Measurements from ENCODE around the gene MGAM2.
"Not testable (repeated sequence)": the region's sequence is repeated elsewhere in the genome, so short reads cannot be mapped to it uniquely, and the experiment has no call there.

Gene MGAM2

GRCh38 chr7:142101794-142102193 lies 9.7 kb upstream of the MGAM2 start:
- not testable (repeated sequence) for H3K4me3 Mint-ChIP-seq; H3K27ac Mint-ChIP-seq; H3K27me3 Mint-ChIP-seq; H3K9me3 Mint-ChIP-seq; H3K36me3 Mint-ChIP-seq (ENCODE audit: low read depth)
- H3K4me1 Mint-ChIP-seq (ENCODE audit: low read depth), result peaks cover 53% of the 10 kb centered on the region
- intact Hi-C loops (cut with micrococcal nuclease), result loop anchor here (10.0 kb wide), 1 partner anchor 127 kb away; the partner anchor contains the start of gene TAS2R38

- Mint-ChIP-seq H3K4me3 (peak overlapping the region; percentile 67), H3K4me1 (ENCODE audit: low read depth) (peaks cover 54% of the 10 kb centered on the region), H3K9me3 (no peaks in the 10 kb centered on the region), H3K36me3 (ENCODE audit: low read depth) (no peaks in the 10 kb centered on the region), H3K27me3 (peaks cover 1% of the 10 kb centered on the region), H3K27ac (peak overlapping the region; percentile 64)
- intact Hi-C loops (cut with micrococcal nuclease), result loop anchor here (10.0 kb wide), 1 partner anchor 130 kb away; the partner anchor contains the start of gene TAS2R38
Measured at GRCh38 chr7:142104550-142105527, 6.7 kb upstream of the MGAM2 start.

GRCh38 chr7:142108728-142109505 lies 2.6 kb upstream of the MGAM2 start:
- peaks cover 4% of the 10 kb centered on the region for H3K27me3 Mint-ChIP-seq
- intact Hi-C loops (cut with micrococcal nuclease), result loop anchor here (10.0 kb wide), 1 partner anchor 134 kb away; the partner anchor contains the start of gene TAS2R38
- H3K4me3 Mint-ChIP-seq, result no peak overlapping the region
- no peaks in the 10 kb centered on the region for H3K9me3 Mint-ChIP-seq
- H3K4me1 Mint-ChIP-seq (ENCODE audit: low read depth), result peaks cover 47% of the 10 kb centered on the region
- H3K27ac Mint-ChIP-seq, result peak overlapping the region; percentile 4
- H3K36me3 Mint-ChIP-seq (ENCODE audit: low read depth), result no peaks in the 10 kb centered on the region

- no peak overlapping the region for H3K27ac Mint-ChIP-seq
- intact Hi-C loops (cut with micrococcal nuclease), result no loop called here
- H3K4me3 Mint-ChIP-seq, result no peak overlapping the region
Measured at GRCh38 chr7:142110098-142110497, 1.4 kb upstream of the MGAM2 start.

GRCh38 chr7:142110638-142111037 lies 880 bp upstream of the MGAM2 start:
- Mint-ChIP-seq H3K27me3 (peaks cover 4% of the 10 kb centered on the region), H3K36me3 (ENCODE audit: low read depth) (no peaks in the 10 kb centered on the region), H3K27ac (no peak overlapping the region), H3K4me1 (ENCODE audit: low read depth) (peaks cover 33% of the 10 kb centered on the region), H3K4me3 (no peak overlapping the region), H3K9me3 (no peaks in the 10 kb centered on the region)
- intact Hi-C loops (cut with micrococcal nuclease), result no loop called here

More at GRCh38 chr7:142110098-142110497, 1.4 kb upstream of the MGAM2 start:
- Mint-ChIP-seq H3K27me3 (peaks cover 4% of the 10 kb centered on the region), H3K9me3 (no peaks in the 10 kb centered on the region), H3K4me1 (ENCODE audit: low read depth) (peaks cover 38% of the 10 kb centered on the region), H3K36me3 (ENCODE audit: low read depth) (no peaks in the 10 kb centered on the region)

- intact Hi-C loops (cut with micrococcal nuclease), result no loop called here
- peaks cover 4% of the 10 kb centered on the region for H3K27me3 Mint-ChIP-seq
- no peak overlapping the region for H3K4me3 Mint-ChIP-seq
- no peaks in the 10 kb centered on the region for H3K9me3 Mint-ChIP-seq
- H3K27ac Mint-ChIP-seq, result peak overlapping the region; percentile 39
- H3K36me3 Mint-ChIP-seq (ENCODE audit: low read depth), result no peaks in the 10 kb centered on the region
- peaks cover 25% of the 10 kb centered on the region for H3K4me1 Mint-ChIP-seq (ENCODE audit: low read depth)
Measured at GRCh38 chr7:142112086-142112485, 568 bp downstream of the MGAM2 start.

GRCh38 chr7:142114207-142114606 lies 2.7 kb downstream of the MGAM2 start:
- Mint-ChIP-seq H3K27me3 (peaks cover 4% of the 10 kb centered on the region), H3K4me3 (no peak overlapping the region), H3K9me3 (no peaks in the 10 kb centered on the region), H3K4me1 (ENCODE audit: low read depth) (peaks cover 22% of the 10 kb centered on the region), H3K27ac (no peak overlapping the region), H3K36me3 (ENCODE audit: low read depth) (no peaks in the 10 kb centered on the region)
- intact Hi-C loops (cut with micrococcal nuclease), result no loop called here

- no peaks in the 10 kb centered on the region for H3K9me3 Mint-ChIP-seq
- no peaks in the 10 kb centered on the region for H3K27me3 Mint-ChIP-seq
- intact Hi-C loops (cut with micrococcal nuclease), result no loop called here
- no peaks in the 10 kb centered on the region for H3K4me1 Mint-ChIP-seq (ENCODE audit: low read depth)
- H3K36me3 Mint-ChIP-seq (ENCODE audit: low read depth), result no peaks in the 10 kb centered on the region
- no peak overlapping the region for H3K4me3 Mint-ChIP-seq
- no peak overlapping the region for H3K27ac Mint-ChIP-seq
Measured at GRCh38 chr7:142120524-142120923, 9.0 kb downstream of the MGAM2 start.

- Mint-ChIP-seq H3K9me3 (no peaks in the 10 kb centered on the region), H3K27ac (no peak overlapping the region), H3K4me3 (no peak overlapping the region), H3K27me3 (no peaks in the 10 kb centered on the region), H3K4me1 (ENCODE audit: low read depth) (peaks cover 5% of the 10 kb centered on the region), H3K36me3 (ENCODE audit: low read depth) (no peaks in the 10 kb centered on the region)
- intact Hi-C loops (cut with micrococcal nuclease), result no loop called here
Measured at GRCh38 chr7:142123184-142123583, 11.7 kb downstream of the MGAM2 start.

GRCh38 chr7:142125256-142125955 lies 13.9 kb downstream of the MGAM2 start:
- intact Hi-C loops (cut with micrococcal nuclease), result no loop called here
- H3K27ac Mint-ChIP-seq, result no peak overlapping the region

GRCh38 chr7:142130267-142130666 lies 18.7 kb downstream of the MGAM2 start:
- intact Hi-C loops (cut with micrococcal nuclease), result no loop called here
- Mint-ChIP-seq H3K27me3 (no peaks in the 10 kb centered on the region), H3K36me3 (ENCODE audit: low read depth) (no peaks in the 10 kb centered on the region), H3K9me3 (no peaks in the 10 kb centered on the region), H3K27ac (no peak overlapping the region), H3K4me3 (no peak overlapping the region), H3K4me1 (ENCODE audit: low read depth) (peaks cover 12% of the 10 kb centered on the region)

More at GRCh38 chr7:142125256-142125955, 13.9 kb downstream of the MGAM2 start:
- Mint-ChIP-seq H3K27me3 (no peaks in the 10 kb centered on the region), H3K36me3 (ENCODE audit: low read depth) (no peaks in the 10 kb centered on the region), H3K4me1 (ENCODE audit: low read depth) (peaks cover 12% of the 10 kb centered on the region), H3K4me3 (no peak overlapping the region), H3K9me3 (no peaks in the 10 kb centered on the region)

GRCh38 chr7:142131439-142132185 lies 20.1 kb downstream of the MGAM2 start:
- H3K4me3 Mint-ChIP-seq, result no peak overlapping the region
- H3K27me3 Mint-ChIP-seq, result no peaks in the 10 kb centered on the region
- H3K9me3 Mint-ChIP-seq, result no peaks in the 10 kb centered on the region
- intact Hi-C loops (cut with micrococcal nuclease), result no loop called here
- H3K36me3 Mint-ChIP-seq (ENCODE audit: low read depth), result no peaks in the 10 kb centered on the region
- H3K4me1 Mint-ChIP-seq (ENCODE audit: low read depth), result peaks cover 12% of the 10 kb centered on the region
- no peak overlapping the region for H3K27ac Mint-ChIP-seq

- H3K27me3 Mint-ChIP-seq, result no peaks in the 10 kb centered on the region
- no peak overlapping the region for H3K4me3 Mint-ChIP-seq
- no peaks in the 10 kb centered on the region for H3K9me3 Mint-ChIP-seq
- peaks cover 1% of the 10 kb centered on the region for H3K4me1 Mint-ChIP-seq (ENCODE audit: low read depth)
- no peak overlapping the region for H3K27ac Mint-ChIP-seq
- no peaks in the 10 kb centered on the region for H3K36me3 Mint-ChIP-seq (ENCODE audit: low read depth)
- intact Hi-C loops (cut with micrococcal nuclease), result no loop called here
Measured at GRCh38 chr7:142133731-142134148, 22.2 kb downstream of the MGAM2 start.
